ENCODE data around the gene GPC3. TPM values are rescaled to one million over a fixed set of nuclear protein-coding genes. Genes with fewer than 3 reads are reported as not detected.

Gene GPC3
- total RNA-seq, 1 experiment from 2014 or later = 0.98 TPM

GRCh38 chrX:133723930-133724329 is 261.5 kb downstream of the GPC3 start:
- CTCF ChIA-PET = no interaction called here
- H3K27me3 ChIP-seq (ENCODE audit: insufficient read depth, low read length) = no peaks in the 10 kb centered on the region
- H3K4me1 ChIP-seq (ENCODE audit: control insufficient read depth in 1 of 2, insufficient read depth in 2 of 2, low read length in 2 of 2) = peaks cover 9 to 14% of the 10 kb centered on the region in 2 experiments; a peak in 3 of 4 replicates
- H3K4me3 ChIP-seq (replicated peaks in 1 of 2; ENCODE audit: low read depth in 1 of 2, low read length in 2 of 2) = no peak overlapping the region
- no peaks in the 10 kb centered on the region for H3K9me3 ChIP-seq (ENCODE audit: control insufficient read depth in 1 of 2, insufficient read depth in 1 of 2, low read depth in 1 of 2, low read length in 2 of 2)
- no peaks in the 10 kb centered on the region for H3K9me2 ChIP-seq (ENCODE audit: insufficient read depth)
- POLR2A ChIA-PET = no interaction called here
- DNase-seq (ENCODE audit: low read depth, low spot score) (no peak), ATAC-seq (no peak)
- H2AFZ ChIP-seq (ENCODE audit: low read depth, low read length, poor library complexity, severe bottlenecking) = no peak overlapping the region
- H3K36me3 ChIP-seq (ENCODE audit: control insufficient read depth in 1 of 2, insufficient read depth in 2 of 2, low read length in 2 of 2) = no peaks in the 10 kb centered on the region
- intact Hi-C loops (cut with micrococcal nuclease) = no loop called here
- no TSS peak for BruUV-seq (replicated peaks)
- no peak for TF ChIP-seq ZFX (IDR thresholded peaks at IDR 0.05)
- TF ChIP-seq EZH2phosphoT487 (IDR thresholded peaks at IDR 0.05; ENCODE audit: borderline replicate concordance) = no peak
- no peak for TF ChIP-seq JUND (IDR thresholded peaks at IDR 0.05)
- TF ChIP-seq EGR1 (IDR thresholded peaks at IDR 0.05; ENCODE audit: low read depth) = no peak
- no peak for TF ChIP-seq SP1 (IDR thresholded peaks at IDR 0.05; ENCODE audit: low read depth)
- no peak for TF ChIP-seq EZH2 (IDR thresholded peaks at IDR 0.05)
- TF ChIP-seq MAX (IDR thresholded peaks at IDR 0.05) = no peak
- no peak for TF ChIP-seq CTCF (IDR thresholded peaks at IDR 0.05 in 2 of 3, conservative IDR thresholded peaks at IDR 0.05 in 1 of 3; ENCODE audit: borderline replicate concordance in 1 of 3, insufficient read depth in 1 of 3, low read depth in 2 of 3, low read length in 2 of 3)
- TF ChIP-seq POLR2A (IDR thresholded peaks at IDR 0.05; ENCODE audit: borderline replicate concordance, extremely low read depth, insufficient read depth, insufficient read length) = no peak
- TF ChIP-seq RAD21 (IDR thresholded peaks at IDR 0.05; ENCODE audit: low read depth) = no peak
- no peak for TF ChIP-seq FOSL1 (IDR thresholded peaks at IDR 0.05; ENCODE audit: low read depth)
- no peak for TF ChIP-seq YY1 (IDR thresholded peaks at IDR 0.05; ENCODE audit: extremely low read depth, insufficient replicate concordance, low read depth, low read length)
- no peak for TF ChIP-seq SIN3A (IDR thresholded peaks at IDR 0.05; ENCODE audit: low read depth)
- no peak for TF ChIP-seq TCF7L2 (IDR thresholded peaks at IDR 0.05; ENCODE audit: borderline replicate concordance, extremely low read depth, insufficient read depth, insufficient read length)
- H3K9ac ChIP-seq (ENCODE audit: low read length) = no peak overlapping the region
- H3K4me2 ChIP-seq (ENCODE audit: low read length) = no peak overlapping the region
- H3K79me2 ChIP-seq (ENCODE audit: insufficient read depth, low read length) = no peaks in the 10 kb centered on the region
- no peaks in the 10 kb centered on the region for H4K20me1 ChIP-seq (ENCODE audit: insufficient read depth)
- H3K27ac ChIP-seq (ENCODE audit: low read depth, low read length) = no peak overlapping the region
- RAD21 ChIA-PET (ENCODE audit: low non-redundant PET in 1 of 2, low total read pairs in 2 of 2, uncharacterized antibody in 2 of 2, unreplicated experiment in 2 of 2) = no interaction called here
